Urothelium cell line (cell line): Measurements from ENCODE around the gene RALGAPB.
"Not testable (repeated sequence)": the region's sequence is repeated elsewhere in the genome, so short reads cannot be mapped to it uniquely, and the experiment has no call there.

Experiments used
- DNase-seq: peaks from one replicate; pipeline ENCODE4 v3.0.0; 2011; ENCODE audit warnings: low spot score, mixed read lengths
- FAIRE-seq: peaks from 2 replicates; lab custom pipeline; 2011; peaks lifted over from hg19 to GRCh38; lab: Jason Lieb, UNC

RALGAPB gene

GRCh38 chr20:38472513-38473366 is at the start of gene RALGAPB:
TSS of gene RALGAPB (plus strand) at chr20:38472843. CDS start at chr20:38488433, 15,590 bp downstream.
- FAIRE-seq: peak; percentile 98

GRCh38 chr20:38423541-38423940 is 49.1 kb upstream of the RALGAPB start:
- no peak for FAIRE-seq
- no peak for DNase-seq

More at GRCh38 chr20:38472513-38473366, at the start of gene RALGAPB:
- peak; percentile 99 for DNase-seq

GRCh38 chr20:38424401-38424800 is 48.2 kb upstream of the RALGAPB start:
- DNase-seq (no peak), FAIRE-seq (no peak)

- DNase-seq (peak; percentile 67), FAIRE-seq (no peak)
Measured at GRCh38 chr20:38426006-38426897, 46.4 kb upstream of the RALGAPB start.

GRCh38 chr20:38427655-38428023 is 45.0 kb upstream of the RALGAPB start:
- DNase-seq: no peak
- FAIRE-seq: no peak

GRCh38 chr20:38428800-38429199 is 43.8 kb upstream of the RALGAPB start:
- FAIRE-seq: no peak
- DNase-seq: no peak

GRCh38 chr20:38429301-38429700 is 43.3 kb upstream of the RALGAPB start:
- no peak for DNase-seq
- no peak for FAIRE-seq

- DNase-seq: no peak
- FAIRE-seq: no peak
Measured at GRCh38 chr20:38430679-38431325, 41.8 kb upstream of the RALGAPB start.

- FAIRE-seq: no peak
Measured at GRCh38 chr20:38432292-38432691, 40.4 kb upstream of the RALGAPB start.

GRCh38 chr20:38432870-38433269 is 39.8 kb upstream of the RALGAPB start:
- FAIRE-seq, DNase-seq: not testable (repeated sequence)

More at GRCh38 chr20:38432292-38432691, 40.4 kb upstream of the RALGAPB start:
- DNase-seq: no peak

GRCh38 chr20:38433304-38433972 is 39.2 kb upstream of the RALGAPB start:
- no peak for FAIRE-seq

GRCh38 chr20:38434301-38434741 is 38.3 kb upstream of the RALGAPB start:
- FAIRE-seq (no peak), DNase-seq (no peak)

More at GRCh38 chr20:38433304-38433972, 39.2 kb upstream of the RALGAPB start:
- no peak for DNase-seq

- DNase-seq (peak; percentile 89), FAIRE-seq (no peak)
Measured at GRCh38 chr20:38434770-38435554, 37.7 kb upstream of the RALGAPB start, which contains the start of gene SNHG17. TSS of gene SNHG17 (minus strand) at chr20:38435328.

GRCh38 chr20:38435555-38435939 is 37.1 kb upstream of the RALGAPB start:
- FAIRE-seq (no peak), DNase-seq (no peak)

GRCh38 chr20:38437796-38438195 is 34.8 kb upstream of the RALGAPB start:
- DNase-seq (no peak), FAIRE-seq (no peak)

GRCh38 chr20:38441110-38441509 is 31.5 kb upstream of the RALGAPB start:
- DNase-seq, FAIRE-seq: not testable (repeated sequence)

- DNase-seq (no peak), FAIRE-seq (no peak)
Measured at GRCh38 chr20:38441916-38442315, 30.7 kb upstream of the RALGAPB start.

GRCh38 chr20:38445381-38445796 is 27.3 kb upstream of the RALGAPB start:
- DNase-seq: no peak
- FAIRE-seq: no peak

- no peak for DNase-seq
- no peak for FAIRE-seq
Measured at GRCh38 chr20:38445901-38446425, 26.7 kb upstream of the RALGAPB start.
